ENCODE data around the gene GARNL3. TPM values are rescaled to one million over a fixed set of nuclear protein-coding genes. Genes with fewer than 3 reads are reported as not detected.
A peak's percentile ranks its signal among the peaks of the same experiment; 100 is the strongest.

The GARNL3 gene
- total RNA-seq, 1 experiment from 2014 or later = 3.2 TPM

DNA sequence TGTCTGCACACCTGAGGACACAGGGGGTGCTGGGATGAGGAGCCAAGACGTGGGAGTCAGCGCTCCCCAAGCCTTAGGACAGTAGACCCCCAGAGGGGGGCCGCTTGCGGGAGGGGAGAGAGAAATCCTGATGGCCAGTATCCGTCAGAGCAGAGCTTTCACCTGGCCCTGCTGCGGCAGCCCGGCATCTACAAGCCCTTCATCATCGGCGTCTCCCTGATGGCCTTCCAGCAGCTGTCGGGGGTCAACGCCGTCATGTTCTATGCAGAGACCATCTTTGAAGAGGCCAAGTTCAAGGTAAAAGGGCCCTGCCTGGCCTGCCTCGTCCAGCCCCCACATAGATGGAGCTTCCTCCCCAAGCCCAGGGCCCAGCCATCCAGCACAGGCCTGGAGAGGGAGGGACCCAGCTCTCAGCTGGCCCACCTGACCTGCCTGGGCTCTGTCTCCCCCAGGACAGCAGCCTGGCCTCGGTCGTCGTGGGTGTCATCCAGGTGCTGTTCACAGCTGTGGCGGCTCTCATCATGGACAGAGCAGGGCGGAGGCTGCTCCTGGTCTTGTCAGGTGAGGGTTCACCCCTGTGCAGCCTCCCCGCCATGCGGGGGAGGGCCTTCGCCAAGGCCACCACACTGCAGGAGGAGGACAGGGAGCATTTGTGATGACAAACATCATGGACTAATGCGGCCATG is 139.1 kb downstream of the GARNL3 start:
- DNase-seq (ENCODE audit: low read depth) = no peak

DNA sequence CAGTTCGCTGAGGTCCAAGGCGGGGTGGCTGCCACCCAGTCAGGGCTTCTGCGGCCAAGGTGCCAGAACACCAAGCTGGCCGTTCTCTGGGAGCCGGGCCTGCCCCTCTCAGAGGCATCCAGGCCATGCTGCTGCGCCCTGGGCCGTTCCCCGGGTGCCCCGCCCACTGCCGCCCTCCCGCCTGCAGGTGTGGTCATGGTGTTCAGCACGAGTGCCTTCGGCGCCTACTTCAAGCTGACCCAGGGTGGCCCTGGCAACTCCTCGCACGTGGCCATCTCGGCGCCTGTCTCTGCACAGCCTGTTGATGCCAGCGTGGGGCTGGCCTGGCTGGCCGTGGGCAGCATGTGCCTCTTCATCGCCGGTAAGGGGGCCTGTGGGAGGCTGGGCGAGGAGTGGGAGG is 140.1 kb downstream of the GARNL3 start:
- DNase-seq (ENCODE audit: low read depth) = no peak

DNA sequence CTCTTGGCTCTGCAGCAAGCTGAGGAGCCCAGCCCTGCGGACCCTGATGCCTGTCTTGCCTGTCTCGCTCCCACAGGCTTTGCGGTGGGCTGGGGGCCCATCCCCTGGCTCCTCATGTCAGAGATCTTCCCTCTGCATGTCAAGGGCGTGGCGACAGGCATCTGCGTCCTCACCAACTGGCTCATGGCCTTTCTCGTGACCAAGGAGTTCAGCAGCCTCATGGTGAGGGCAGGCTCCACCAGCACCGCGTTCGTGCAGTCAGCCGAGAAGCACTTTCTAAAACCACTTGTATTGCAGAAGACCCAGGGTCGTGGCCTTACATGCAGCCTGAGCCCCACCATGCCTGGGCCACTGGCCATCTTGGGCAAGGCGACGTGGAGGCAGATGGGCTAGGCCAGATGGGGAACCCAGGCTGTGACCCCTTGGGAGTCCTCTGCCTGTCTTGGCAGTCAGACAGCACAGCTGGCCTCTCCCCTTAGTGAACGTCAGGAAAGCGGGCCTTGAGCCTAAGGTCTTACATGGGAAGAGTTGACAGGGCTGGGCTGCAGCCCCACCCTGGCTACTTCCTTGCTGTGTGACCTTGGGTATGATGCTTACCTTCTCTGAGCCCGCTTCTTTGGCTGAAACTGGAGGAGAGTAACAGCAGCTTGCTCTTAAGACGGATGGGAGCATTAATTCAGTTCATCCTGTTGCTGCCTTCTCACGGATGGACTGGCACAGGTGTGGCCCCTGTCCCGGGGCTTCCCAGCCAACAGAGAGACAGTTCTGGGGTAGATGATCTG is 141.0 kb downstream of the GARNL3 start:
- no peak for DNase-seq (ENCODE audit: low read depth)

DNA sequence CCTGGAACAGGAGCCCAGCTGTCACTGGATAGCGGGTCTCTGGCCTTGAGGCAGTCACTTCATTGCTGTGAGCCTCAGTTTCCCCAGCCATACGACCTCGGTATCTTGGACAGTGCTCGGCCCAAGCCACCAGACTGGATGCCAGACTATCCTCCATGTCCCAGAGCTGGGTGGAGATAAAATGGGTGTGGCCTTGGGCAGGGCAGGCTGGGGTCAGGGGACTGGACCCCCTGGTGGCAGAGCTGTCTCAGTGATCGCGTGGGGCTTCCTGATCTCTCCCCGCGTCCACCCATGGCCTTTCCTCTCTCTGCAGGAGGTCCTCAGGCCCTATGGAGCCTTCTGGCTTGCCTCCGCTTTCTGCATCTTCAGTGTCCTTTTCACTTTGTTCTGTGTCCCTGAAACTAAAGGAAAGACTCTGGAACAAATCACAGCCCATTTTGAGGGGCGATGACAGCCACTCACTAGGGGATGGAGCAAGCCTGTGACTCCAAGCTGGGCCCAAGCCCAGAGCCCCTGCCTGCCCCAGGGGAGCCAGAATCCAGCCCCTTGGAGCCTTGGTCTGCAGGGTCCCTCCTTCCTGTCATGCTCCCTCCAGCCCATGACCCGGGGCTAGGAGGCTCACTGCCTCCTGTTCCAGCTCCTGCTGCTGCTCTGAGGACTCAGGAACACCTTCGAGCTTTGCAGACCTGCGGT is 142.4 kb downstream of the GARNL3 start:
- no peak for DNase-seq (ENCODE audit: low read depth)

DNA sequence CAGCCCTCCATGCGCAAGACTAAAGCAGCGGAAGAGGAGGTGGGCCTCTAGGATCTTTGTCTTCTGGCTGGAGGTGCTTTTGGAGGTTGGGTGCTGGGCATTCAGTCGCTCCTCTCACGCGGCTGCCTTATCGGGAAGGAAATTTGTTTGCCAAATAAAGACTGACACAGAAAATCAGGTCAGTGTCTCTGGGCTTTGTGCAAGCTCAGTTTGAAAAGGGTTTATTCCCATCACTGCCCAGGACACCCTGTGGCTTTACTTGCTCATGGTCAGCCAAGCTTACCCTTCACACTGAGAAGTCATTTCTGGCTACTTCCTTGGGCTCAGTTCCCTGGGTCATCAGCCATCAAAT is 142.9 kb downstream of the GARNL3 start:
- DNase-seq (ENCODE audit: low read depth) = no peak

DNA sequence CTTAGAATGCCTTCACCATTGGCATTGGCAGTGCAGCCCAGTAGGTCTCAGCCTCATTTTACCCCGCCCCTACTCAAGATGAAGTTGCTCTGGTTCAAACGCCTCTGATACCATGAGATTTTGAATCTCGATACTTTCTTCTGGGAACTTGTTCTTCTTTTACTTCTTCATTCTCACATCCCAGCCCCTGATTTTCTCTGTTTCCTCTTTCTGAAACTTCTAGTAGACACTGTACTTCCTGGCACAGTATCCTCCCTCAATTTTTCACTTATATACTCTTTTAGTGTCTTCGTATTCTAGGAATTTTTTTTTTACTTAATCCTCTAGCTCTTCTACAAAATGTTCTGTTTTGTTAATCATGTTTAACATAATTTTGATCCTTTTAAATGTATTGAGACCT is 146.5 kb downstream of the GARNL3 start:
- no peak for DNase-seq (ENCODE audit: low read depth)

DNA sequence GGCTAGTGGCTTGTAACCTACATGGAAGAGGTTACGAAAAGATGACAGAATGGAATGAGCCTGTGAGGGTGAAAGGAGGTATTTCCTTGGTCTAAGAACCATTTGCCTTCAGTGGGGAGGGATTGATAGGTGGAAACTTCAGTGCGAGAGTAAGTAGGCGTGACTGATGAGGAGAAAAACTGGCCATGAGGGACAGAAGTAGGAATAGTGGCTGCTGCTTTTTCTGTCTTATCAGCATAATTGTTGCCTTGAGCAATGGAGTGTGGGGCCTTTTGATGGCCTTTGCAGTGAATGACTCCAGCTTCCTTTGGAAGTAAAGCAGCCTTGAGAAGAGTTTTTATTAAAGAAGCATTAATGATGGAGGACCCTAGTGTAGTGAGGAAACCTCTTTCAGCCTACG is 150.6 kb downstream of the GARNL3 start:
- DNase-seq (ENCODE audit: low read depth) = no peak

DNA sequence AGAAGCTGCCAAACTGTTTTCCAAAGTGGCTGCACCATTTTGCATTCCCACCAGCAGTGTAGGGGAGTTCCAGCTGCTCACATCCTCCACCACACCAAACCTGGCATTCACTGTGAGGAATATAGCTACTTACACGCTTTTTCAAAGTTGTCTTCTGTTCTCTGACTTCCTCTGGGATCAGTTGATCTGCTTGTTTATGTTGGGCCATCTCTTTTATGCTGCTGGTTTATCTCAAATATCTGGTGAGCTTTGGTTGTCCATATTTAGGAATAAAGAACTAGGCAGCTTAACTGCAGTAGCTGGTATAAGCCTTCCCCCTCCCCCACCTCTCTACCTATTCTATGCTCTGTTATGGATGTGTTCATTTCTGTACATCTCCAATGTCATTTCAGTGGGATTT is 151.1 kb downstream of the GARNL3 start:
- no peak for DNase-seq (ENCODE audit: low read depth)

DNA sequence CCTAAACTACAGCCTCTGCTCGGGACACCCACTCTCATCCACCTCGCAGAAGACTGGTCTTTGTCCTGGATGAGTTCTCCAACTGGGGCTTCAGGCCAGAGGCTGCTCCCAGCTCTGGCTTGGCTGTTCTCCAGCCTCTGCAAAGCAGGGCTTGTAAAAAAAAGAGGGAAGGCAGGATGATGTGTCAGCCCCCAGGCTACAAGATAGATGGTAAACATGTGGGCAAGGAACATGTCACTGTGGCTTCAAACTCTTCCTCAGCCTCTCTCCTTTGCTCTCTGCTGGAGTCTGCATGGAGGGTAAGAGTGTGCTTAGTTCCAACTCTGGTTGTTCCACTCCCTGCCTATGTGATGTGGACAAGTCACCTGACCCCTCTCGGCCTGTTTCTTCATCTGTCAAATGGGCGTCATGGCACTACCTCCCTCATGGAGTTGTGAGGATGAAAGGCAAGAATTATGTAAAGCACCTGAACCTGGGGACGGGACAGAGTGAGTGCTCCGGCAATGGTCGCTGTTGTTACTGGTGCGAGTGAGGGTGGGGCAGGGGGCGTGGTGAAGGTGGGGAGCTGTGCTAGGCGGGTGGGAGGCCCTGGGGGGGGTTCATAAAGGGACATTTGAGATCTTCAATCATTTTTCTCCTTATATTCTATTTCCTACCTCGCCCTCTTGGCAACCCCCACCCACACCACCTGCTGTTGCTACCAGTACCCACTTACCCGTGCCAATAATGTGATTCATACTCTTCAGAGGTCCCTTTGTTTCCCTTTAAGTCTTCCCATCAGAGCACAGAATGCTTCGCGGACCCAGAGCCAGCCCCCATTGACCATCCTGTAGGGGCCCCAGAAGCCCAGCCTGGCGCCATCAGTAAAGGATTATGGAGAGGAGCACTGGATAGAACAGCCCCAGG is 152.8 kb downstream of the GARNL3 start:
- peak; percentile 97 for DNase-seq (ENCODE audit: low read depth)

DNA sequence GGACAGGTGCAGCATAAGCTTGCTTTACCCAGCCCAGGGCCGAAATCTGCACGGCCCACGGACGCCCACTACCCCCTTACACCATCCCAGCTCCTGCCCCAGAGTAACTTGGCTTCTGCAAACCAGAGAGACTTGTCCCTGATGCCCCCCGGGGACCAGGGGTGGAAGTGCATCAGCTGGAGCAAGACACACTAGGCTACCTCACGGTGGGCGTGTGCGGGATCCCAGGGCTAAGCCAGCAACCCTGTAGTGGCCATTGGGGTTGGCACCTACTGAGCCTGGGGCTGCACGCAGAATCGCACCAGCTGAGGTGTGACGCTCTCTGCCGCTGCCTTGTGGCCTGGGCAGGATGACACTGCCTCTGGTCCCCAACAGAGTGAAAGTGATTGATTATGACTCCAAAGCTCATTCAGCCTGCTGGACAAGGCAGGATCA is 153.5 kb downstream of the GARNL3 start:
- peak; percentile 10 for DNase-seq (ENCODE audit: low read depth)

DNA sequence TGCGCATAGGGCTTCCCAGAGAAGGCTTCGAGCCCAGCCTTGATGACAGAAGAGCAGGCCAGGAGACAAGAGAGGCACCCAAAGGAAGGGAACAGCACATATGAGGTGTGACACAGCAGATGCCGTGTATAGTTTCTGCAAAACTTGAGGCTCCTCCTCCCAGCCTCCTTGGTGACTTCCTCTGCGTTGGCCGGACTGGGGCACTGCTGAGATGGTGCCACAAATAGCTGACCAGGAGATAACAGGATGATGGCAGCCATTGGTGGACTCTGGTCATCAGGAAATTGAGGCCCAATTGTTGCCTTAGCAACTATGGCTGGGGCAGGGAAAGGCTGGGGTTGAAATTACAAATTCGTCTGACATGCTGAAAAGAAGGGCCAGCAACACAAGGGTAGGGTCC is 154.8 kb downstream of the GARNL3 start:
- no peak for DNase-seq (ENCODE audit: low read depth)

DNA sequence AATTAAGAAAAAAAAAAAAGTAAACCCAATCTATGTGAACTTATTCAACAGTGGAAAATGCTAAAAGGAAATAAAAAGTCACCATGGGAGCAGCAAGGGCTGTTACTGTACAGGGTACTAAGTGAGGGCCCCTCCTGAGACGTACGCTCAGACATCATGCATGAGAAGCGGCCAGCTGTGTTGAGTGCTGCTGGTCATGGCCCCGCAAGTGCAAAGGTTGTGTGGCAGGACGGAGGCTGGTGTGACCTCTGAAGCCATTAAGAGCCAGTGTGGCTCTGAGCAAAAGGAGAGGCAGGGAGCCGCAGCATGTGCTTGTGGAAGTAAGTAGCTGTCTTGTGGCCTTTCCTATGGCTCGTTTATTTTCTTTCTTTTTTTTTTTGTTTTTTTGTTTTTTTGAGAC is 156.5 kb downstream of the GARNL3 start:
- no peak for DNase-seq (ENCODE audit: low read depth)

DNA sequence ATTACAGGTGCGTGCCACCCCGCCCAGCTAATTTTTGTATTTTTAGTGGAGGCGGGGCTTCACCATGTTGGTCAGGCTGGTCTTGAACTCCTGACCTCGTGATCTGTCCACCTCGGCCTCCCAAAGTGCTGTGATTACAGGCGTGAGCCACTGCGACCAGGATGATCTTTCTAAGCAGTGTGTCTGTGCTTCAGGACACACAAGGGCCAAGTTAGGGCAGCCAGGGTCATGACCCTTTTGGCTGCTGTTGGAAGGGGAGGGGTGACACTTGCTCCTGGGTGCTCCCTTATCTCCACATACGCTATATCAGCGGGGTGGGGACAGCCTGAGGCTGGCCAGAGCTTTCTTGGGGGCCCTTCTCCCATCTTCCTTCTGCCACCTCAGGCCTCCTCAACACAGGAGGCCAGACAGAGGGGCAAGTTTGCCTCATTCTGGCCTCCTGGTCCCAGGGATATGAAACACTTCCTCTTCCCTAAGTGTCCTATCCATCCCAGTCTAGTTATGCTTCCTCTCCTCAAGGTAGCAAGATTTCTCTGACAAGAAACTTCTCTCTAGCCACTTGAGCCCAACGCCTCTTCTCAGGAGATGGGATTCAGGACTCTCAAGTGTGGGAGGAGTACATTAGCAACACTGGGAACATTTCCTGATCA is 157.7 kb downstream of the GARNL3 start:
- DNase-seq (ENCODE audit: low read depth) = no peak

DNA sequence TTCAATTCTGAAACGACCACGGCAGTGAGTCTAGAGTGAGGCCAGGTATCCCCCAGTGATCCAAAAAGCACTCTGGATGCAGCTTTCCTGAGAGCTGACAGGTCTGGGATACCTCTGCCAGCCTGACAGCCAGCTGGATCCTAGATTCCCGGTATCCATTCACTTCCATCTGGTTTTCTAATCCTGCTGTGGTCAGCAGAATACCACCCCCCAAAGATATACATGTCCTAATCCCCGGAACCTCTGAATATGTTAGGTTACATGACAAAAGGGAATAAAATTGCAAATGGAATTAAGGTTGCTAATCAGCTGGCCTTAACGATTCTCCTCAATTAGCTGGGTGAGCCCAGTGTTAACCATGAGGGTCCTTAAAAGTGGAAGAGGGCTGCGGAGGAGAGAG is 158.2 kb downstream of the GARNL3 start:
- DNase-seq (ENCODE audit: low read depth) = no peak

DNA sequence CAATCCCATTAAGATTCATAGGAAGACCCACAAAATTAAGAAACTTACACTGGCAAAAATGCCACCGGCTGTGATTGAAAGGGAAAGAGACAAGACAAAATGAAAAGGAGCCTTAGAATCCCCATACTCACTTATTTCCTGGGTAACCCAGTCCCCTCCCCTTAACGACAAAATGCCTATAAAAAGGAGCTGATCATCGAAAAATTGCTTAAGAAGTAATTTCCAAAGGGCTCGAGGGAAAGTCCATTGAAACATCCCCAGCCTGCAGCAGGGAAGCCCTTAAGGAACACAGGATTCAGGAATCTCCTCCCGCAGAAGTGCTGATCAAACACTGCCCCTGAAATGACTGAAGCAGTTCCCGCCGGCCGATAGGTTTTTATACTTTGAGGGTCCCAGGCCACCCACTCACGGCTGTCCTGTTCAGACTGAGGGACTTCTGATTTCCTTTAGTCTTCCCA is 158.9 kb downstream of the GARNL3 start:
- DNase-seq (ENCODE audit: low read depth) = no peak

DNA sequence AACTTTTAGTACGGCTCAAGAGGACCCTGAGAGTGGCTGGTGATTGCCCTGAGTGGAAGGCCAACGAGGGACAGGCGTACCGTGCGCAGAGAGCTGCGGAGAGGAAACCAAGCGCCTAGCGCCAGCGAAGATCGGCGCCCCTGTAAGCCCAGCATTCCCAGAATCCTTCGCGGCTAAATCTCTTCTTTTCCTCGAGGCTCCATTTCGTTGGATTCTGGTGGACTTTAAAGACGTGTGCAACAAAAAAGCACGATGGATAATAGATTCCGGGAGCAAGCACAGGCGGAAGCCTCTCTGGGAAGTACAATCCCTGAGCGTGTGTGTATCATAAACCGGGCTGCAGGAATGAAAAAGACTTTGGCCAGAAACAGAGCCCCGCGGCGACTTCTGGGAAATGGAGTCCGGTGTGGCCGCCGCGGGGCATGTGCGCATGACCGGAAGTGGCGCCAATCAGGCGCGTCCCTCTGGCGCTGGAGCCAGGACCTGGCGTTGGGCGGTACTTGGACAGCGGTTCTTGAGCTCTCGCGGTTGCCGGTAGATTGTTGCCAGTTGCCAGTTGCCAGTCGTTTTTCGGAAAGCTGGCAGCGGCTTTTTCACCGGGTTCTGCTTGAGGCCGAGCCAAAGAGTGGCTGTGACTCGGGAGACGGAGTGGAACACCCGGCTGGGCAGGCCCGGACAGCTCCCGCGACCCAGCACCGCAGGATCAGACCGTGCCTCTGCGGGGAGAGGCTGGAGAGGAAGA is 159.5 kb downstream of the GARNL3 start, which contains the start of gene ZNF79:
ZNF79 (plus strand) TSS at position 449 of the 742 bp plus-strand sequence. CDS start 406 bp downstream, outside the sequence.
- DNase-seq (ENCODE audit: low read depth) = peak; percentile 86

DNA sequence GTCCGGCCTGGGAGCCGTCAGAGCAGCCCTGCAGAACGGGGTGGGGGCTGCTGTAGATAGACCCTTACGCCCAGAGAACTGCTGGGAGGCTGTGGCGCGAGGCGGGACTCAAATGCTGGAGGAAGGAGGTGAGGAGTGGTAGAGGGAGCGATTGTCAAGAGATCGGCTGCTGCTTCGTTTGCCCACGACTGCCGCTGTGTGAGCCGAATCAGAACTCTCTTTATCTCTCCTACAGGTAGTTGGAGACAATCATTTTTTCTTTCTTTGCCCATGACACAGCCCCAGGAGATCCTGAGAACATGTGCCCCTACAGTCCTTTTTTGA is 160.1 kb downstream of the GARNL3 start:
- DNase-seq (ENCODE audit: low read depth) = no peak

DNA sequence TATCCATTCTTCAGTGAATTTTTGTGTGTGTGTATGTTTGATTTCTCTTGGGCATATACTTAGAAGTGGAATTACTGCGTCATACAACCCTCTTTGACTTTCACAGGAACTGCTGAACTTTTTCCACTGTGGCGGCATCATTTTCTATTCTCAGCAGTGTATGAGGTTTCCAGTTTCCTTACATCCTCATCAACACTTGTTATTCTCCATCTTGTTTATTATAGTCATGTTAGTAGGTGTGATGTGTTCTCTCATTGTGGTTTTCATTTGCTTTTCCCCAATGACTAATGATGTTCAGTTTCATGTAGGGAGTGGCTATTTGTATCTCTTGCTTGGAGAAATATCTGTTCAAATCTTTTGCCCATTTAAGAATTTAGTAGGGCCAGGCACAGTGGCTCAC is 162.2 kb downstream of the GARNL3 start:
- no peak for DNase-seq (ENCODE audit: low read depth)

DNA sequence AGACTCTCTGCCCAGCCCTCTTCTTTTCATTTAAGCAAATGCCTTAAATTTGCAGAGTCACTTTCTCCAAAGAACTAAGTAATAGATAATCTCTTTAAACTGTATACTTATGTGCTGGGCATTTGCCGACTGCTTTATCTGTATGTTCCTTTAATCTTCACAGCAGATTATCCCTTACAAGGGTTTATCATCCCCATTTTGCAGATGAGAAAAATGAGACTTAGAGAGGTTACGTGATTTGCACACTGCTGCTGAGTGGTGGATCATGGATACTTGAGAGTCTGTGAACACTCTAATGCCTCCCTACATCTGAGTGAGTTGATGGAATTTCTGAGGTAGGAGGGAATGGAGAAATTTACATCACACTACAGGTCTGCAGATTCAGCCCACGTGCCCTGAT is 163.8 kb downstream of the GARNL3 start:
- no peak for DNase-seq (ENCODE audit: low read depth)

DNA sequence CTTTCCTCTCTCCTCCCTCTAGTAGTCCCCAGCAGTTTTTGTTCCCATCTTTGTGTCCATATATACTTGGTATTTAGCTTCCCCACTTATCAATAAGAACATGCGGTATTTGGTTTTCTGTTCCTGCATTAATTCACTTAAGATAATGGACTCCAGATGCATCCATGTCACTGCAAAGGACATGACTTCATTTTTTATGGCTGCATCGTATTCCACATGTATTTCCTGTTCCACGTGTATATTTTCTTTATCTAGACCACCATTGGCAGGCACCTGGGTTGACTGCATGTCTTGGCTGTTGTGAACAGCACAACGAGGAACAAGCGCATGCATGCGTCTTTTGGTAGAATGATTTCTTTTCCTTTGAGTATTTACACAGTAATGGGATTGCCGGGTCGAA is 165.8 kb downstream of the GARNL3 start:
- no peak for DNase-seq (ENCODE audit: low read depth)
